Caco-2 (cell line): Measurements from ENCODE around the gene CCDC102A. TPM values are rescaled to one million over a fixed set of nuclear protein-coding genes. Genes with fewer than 3 reads are reported as not detected.

ENCODE experiments used
- BruUV-seq: library from RNA; stranded (reverse); fragments of 400-500 nt; replicated peaks from 2 replicates; lab custom pipeline; 2021; lab: Mats Ljungman, UMichigan
- CTCF ChIA-PET: fragments of 300-600 bp; sonication (Branson Sonifier 250); formaldehyde crosslinking; loops from one replicate; lab custom pipeline; 2022; ENCODE audit warnings: antibody characterized with exemption; lab: Charles Lee
- POLR2A ChIA-PET: fragments of 300-600 bp; sonication (Branson Sonifier 250); formaldehyde crosslinking; loops from one replicate; lab custom pipeline; 2022; ENCODE audit warnings: antibody characterized with exemption; lab: Charles Lee
- DNase-seq, 2 experiments: peaks; one replicate each; pipeline versions ENCODE4 v3.0.0 to v3.0.0-alpha.2; 2020 to 2022
- H3K27me3 ChIP-seq: replicated peaks from 2 replicates; pipeline ENCODE4 v1.6.0; 2011; ENCODE audit warnings: low read length; ENCODE audit not compliant: control insufficient read depth, insufficient read depth
- H3K36me3 ChIP-seq: 2 replicates; pipeline ENCODE4 v1.5.1; 2011; ENCODE audit warnings: low read length; ENCODE audit not compliant: control insufficient read depth, insufficient read depth
- H3K4me1 ChIP-seq: fragments of 250-450 bp; sonication (Bioruptor Pico); 2 replicates; pipeline ENCODE4 v1.5.1; 2020; ENCODE audit warnings: mild to moderate bottlenecking
- H3K4me3 ChIP-seq: 2 replicates; pipeline ENCODE4 v1.5.1; 2011; ENCODE audit warnings: low read depth, mild to moderate bottlenecking, control low read depth, low read length
- H3K9me3 ChIP-seq: fragments of 250-450 bp; sonication (Bioruptor Pico); 2 replicates; pipeline ENCODE4 v1.5.1; 2020; ENCODE audit warnings: mild to moderate bottlenecking, moderate library complexity
- H3K27ac Mint-ChIP-seq: one replicate; pipeline ENCODE4 v1.8.0; 2022; ENCODE audit warnings: mixed read lengths; ENCODE audit not compliant: unreplicated experiment
- H3K27me3 Mint-ChIP-seq: one replicate; pipeline ENCODE4 v1.8.0; 2022; ENCODE audit warnings: mixed read lengths; ENCODE audit not compliant: insufficient read depth, unreplicated experiment
- H3K36me3 Mint-ChIP-seq: one replicate; pipeline ENCODE4 v1.8.0; 2022; ENCODE audit warnings: mild to moderate bottlenecking, mixed read lengths; ENCODE audit not compliant: insufficient read depth, unreplicated experiment
- H3K4me1 Mint-ChIP-seq: one replicate; pipeline ENCODE4 v1.8.0; 2022; ENCODE audit warnings: low read depth, mixed read lengths; ENCODE audit not compliant: unreplicated experiment
- H3K4me3 Mint-ChIP-seq: one replicate; pipeline ENCODE4 v1.8.0; 2022; ENCODE audit warnings: mild to moderate bottlenecking, moderate library complexity, mixed read lengths; ENCODE audit not compliant: unreplicated experiment
- H3K9me3 Mint-ChIP-seq: one replicate; pipeline ENCODE4 v1.8.0; 2022; ENCODE audit warnings: mixed read lengths; ENCODE audit not compliant: unreplicated experiment
- CTCF ChIP-seq, 2 experiments: fragments of 200-600 bp in 1 of 2; IDR thresholded peaks; 1 replicate in 1 of 2; 2 replicates in 1 of 2; pipeline versions ENCODE4 v1.5.1 to v1.8.0; 2011 to 2022; ENCODE audit warnings: antibody characterized with exemption in 1 of 2, control low read depth in 1 of 2, inconsistent platforms in 1 of 2, low read depth in 1 of 2, low read length in 1 of 2, mild to moderate bottlenecking in 1 of 2, moderate library complexity in 1 of 2; ENCODE audit not compliant: insufficient read depth in 1 of 2, severe bottlenecking in 1 of 2, unreplicated experiment in 1 of 2
- intact Hi-C: fragments of 100-400 bp; cut with micrococcal nuclease; formaldehyde crosslinking; loops from one replicate; pipeline ENCODE4 v1.10.0; 2022; ENCODE audit not compliant: unreplicated experiment
- total RNA-seq: library from RNA; stranded (reverse); gene quantifications from 2 replicates; pipeline ENCODE4 v1.2.3, GENCODE V29; 2022

The CCDC102A gene
- total RNA-seq, 1 experiment from 2014 or later = 11.8 TPM

GRCh38 chr16:57469046-57469445, 67.3 kb downstream of the CCDC102A start:
- BruUV-seq = no TSS peak
- H3K27me3 Mint-ChIP-seq = no peaks in the 10 kb centered on the region
- Histone ChIP-seq H3K27me3 (no peaks in the 10 kb centered on the region), H3K4me3 (no peak overlapping the region), H3K36me3 (peaks cover 22% of the 10 kb centered on the region), H3K9me3 (no peaks in the 10 kb centered on the region), H3K4me1 (peaks cover 19% of the 10 kb centered on the region)
- intact Hi-C loops = no loop called here
- H3K4me3 Mint-ChIP-seq = no peak overlapping the region
- H3K9me3 Mint-ChIP-seq = no peaks in the 10 kb centered on the region
- no peak for TF ChIP-seq CTCF (IDR thresholded peaks at IDR 0.05; ENCODE audit: insufficient read depth in 1 of 2, low read depth in 1 of 2, low read length in 1 of 2, severe bottlenecking in 1 of 2, unreplicated experiment in 1 of 2)
- CTCF ChIA-PET = no interaction called here
- no peak overlapping the region for H3K27ac Mint-ChIP-seq
- no peak for DNase-seq
- H3K4me1 Mint-ChIP-seq = peaks cover 7% of the 10 kb centered on the region
- POLR2A ChIA-PET = no interaction called here
- H3K36me3 Mint-ChIP-seq = peaks cover 82% of the 10 kb centered on the region

- intact Hi-C loops = no loop called here
- CTCF ChIA-PET = no interaction called here
- Histone ChIP-seq H3K36me3 (peaks cover 20% of the 10 kb centered on the region), H3K4me3 (no peak overlapping the region), H3K4me1 (peaks cover 24% of the 10 kb centered on the region), H3K27me3 (no peaks in the 10 kb centered on the region), H3K9me3 (no peaks in the 10 kb centered on the region)
- no peaks in the 10 kb centered on the region for H3K9me3 Mint-ChIP-seq
- H3K27me3 Mint-ChIP-seq = no peaks in the 10 kb centered on the region
- POLR2A ChIA-PET = no interaction called here
- peaks cover 7% of the 10 kb centered on the region for H3K4me1 Mint-ChIP-seq
- DNase-seq = no peak
- no TSS peak for BruUV-seq
- H3K4me3 Mint-ChIP-seq = no peak overlapping the region
- H3K27ac Mint-ChIP-seq = no peak overlapping the region
- peaks cover 80% of the 10 kb centered on the region for H3K36me3 Mint-ChIP-seq
- no peak for TF ChIP-seq CTCF (IDR thresholded peaks at IDR 0.05; ENCODE audit: insufficient read depth in 1 of 2, low read depth in 1 of 2, low read length in 1 of 2, severe bottlenecking in 1 of 2, unreplicated experiment in 1 of 2)
Measured at GRCh38 chr16:57468346-57468745, 68.0 kb downstream of the CCDC102A start.

DNA sequence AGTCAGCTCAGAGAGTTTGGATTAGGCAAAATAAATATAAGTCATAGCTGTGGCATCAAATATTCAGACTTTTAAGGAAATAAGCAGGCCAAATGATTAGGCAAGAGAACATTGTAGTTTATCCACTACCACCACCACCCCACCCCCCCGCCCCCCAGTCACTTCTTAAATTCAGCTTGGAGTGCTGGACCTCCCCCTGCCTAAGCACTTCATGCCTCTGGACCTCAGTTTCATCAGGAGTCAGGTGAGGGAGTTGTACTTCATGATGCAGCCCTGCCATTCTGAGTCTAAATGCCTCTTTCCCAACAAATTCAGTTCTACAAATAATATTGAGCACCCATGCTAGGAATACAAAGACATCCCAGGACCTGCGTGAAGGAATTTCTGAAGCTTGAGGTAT, 71.8 kb downstream of the CCDC102A start:
- H3K36me3 Mint-ChIP-seq = peaks cover 53% of the 10 kb centered on the region
- H3K4me3 ChIP-seq = no peak overlapping the region
- ChIA-PET CTCF (no interaction called here), POLR2A (no interaction called here)
- no peaks in the 10 kb centered on the region for H3K9me3 ChIP-seq
- no peak for DNase-seq
- intact Hi-C loops = no loop called here
- no peaks in the 10 kb centered on the region for H3K4me1 Mint-ChIP-seq
- H3K27me3 Mint-ChIP-seq = no peaks in the 10 kb centered on the region
- no peak overlapping the region for H3K27ac Mint-ChIP-seq
- H3K9me3 Mint-ChIP-seq = no peaks in the 10 kb centered on the region
- no peaks in the 10 kb centered on the region for H3K27me3 ChIP-seq
- H3K36me3 ChIP-seq = peaks cover 7% of the 10 kb centered on the region
- H3K4me1 ChIP-seq = 0 out of 2 replicates have a peak, but pooled peaks cover 8% of the 10 kb centered on the region
- no peak overlapping the region for H3K4me3 Mint-ChIP-seq
- no peak for TF ChIP-seq CTCF (IDR thresholded peaks at IDR 0.05; ENCODE audit: insufficient read depth in 1 of 2, low read depth in 1 of 2, low read length in 1 of 2, severe bottlenecking in 1 of 2, unreplicated experiment in 1 of 2)
- BruUV-seq = no TSS peak
